Dermis microvascular lymphatic vessel endothelial cell (primary cell): ENCODE results near the gene GPC5. TPM values are rescaled to one million over a fixed set of nuclear protein-coding genes. Genes with fewer than 3 reads are reported as not detected.

ENCODE experiments used
- DNase-seq, 2 donors: peaks; one replicate each; pipeline versions ENCODE4 v3.0.0 to v3.0.0-alpha.2; 2010; ENCODE audit warnings: low read depth in 2 of 2
- total RNA-seq: library from RNA; depleted of rRNA; stranded (reverse); fragments of >200 nt; gene quantifications from 2 replicates; pipeline ENCODE4 v1.2.1, GENCODE V29; 2014

GPC5 gene
- total RNA-seq, 1 donor from 2014 or later = 0.51 TPM

DNA sequence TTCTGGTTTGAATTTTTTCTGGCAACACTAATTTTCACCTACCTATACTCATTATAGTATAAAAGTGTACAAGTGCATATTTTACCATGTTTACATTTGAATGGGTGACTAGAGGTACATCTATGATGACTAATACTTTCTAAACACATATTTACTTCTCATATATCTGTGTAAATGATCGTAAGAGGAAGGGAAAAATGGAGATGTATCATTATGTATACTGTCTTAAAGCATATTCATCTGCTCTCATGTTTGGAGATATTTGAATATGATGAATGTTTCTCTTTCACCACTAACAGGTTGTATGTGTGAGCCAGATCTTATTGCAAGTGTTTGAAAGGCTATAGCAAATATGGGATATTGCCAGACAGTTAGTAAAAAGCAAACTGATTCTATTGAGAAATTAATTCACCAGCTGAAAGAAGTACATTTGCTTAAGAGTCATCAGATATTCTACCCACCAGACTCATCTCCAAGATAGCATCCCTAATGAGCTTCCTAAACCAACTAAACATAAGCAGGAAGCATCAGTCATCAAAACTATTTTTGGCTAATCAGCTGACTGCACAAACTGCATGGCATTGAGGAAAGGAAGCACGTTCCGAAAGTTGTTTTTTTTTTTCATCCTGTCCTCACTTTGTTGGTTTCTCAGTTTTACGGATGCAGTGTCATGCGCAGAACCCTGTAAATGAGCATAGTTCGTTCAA is 738.2 kb downstream of the GPC5 start:
- DNase-seq = peak in 1 of 2 donors; percentile 4

DNA sequence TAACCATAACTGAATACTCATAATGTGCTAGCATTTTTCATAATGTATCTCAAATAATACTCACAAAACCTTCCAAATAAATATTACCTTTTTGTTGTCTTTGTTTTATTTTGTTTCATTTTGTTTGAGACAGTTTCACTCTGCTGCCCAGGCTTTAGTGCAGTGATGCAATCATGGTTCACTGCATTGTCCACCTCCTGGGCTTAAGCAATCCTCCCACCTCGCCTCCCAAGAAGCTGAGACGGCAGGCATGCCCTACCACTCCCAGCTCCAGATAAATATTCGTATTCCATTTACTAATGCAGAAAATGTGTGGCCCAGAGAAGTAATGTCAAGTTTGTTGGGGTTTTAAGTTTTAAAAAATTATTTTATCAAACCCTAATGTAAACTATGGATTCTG is 739.1 kb downstream of the GPC5 start:
- DNase-seq = no peak

DNA sequence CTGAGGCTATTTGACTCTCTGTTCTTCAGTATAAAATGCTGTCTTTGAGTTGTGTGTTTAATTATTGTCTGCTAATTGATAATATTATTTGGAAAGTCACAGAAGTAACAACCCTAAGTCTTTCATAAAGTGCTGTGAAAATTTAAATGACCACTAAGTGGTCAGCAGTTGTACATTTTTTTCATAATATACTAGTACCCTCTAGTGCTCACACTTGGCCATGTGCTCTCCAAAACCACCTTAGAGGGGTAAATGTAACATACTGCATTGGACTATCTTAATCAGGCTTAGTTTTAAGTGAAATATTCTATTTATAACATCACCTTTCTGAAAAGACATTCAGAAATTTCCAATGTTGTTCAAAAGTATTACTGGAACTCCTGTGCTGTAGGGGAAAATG is 745.3 kb downstream of the GPC5 start:
- DNase-seq = no peak

DNA sequence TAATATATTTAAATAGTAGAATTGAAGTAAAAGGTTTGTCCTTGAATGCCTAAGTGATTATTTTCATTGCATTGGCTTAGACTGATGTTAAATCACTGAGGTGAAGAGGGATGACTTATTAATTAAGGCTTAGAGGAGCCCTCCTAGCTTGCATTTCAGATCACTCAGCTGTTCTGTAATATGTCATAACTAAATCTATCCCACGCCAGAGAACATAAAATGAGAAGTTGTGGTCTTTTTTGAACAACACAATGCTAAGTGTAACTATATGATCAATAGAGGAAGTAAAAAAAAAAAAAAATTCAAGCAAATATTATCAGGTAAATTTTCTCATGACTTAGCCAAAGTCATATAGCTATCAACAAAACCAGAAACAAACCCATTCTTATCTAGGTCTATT is 752.2 kb downstream of the GPC5 start:
- no peak for DNase-seq

DNA sequence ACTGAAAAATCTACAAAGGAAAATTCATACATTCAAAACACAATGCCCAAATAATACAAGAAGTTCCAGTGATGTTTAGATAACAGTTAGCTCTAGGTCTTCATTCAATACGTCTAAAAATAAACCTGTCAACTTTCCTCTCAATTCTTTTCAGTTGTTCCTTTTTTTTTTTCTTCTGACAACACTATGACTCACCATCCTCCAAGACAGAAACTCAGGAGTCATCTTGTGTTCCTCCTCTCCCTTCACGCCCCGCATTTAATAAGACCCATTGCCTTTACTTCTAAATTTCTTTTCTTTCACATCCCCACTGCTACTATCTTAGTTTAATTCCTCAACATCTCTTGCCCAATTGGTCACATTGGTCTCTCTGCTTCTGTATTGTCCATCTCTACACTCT is 759.9 kb downstream of the GPC5 start:
- no peak for DNase-seq

DNA sequence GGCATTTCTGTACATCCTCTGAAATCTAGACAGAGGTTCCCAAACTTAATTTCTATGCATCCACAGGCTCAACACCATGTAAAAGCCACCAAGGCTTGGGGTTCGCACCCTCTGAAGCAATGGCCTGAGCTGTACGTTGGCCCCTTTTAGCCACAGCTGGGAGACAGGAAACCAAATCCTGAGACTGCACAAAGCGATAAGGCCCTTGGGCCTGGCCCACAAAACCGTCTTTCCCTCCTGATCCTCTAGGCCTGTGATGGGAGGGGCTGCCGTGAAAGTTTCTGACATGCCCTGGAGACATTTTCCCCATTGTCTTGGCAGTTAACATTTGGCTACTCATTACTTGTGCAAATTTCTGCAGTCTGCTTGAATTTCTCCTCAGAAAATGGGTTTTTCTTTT is 766.4 kb downstream of the GPC5 start:
- DNase-seq = no peak

DNA sequence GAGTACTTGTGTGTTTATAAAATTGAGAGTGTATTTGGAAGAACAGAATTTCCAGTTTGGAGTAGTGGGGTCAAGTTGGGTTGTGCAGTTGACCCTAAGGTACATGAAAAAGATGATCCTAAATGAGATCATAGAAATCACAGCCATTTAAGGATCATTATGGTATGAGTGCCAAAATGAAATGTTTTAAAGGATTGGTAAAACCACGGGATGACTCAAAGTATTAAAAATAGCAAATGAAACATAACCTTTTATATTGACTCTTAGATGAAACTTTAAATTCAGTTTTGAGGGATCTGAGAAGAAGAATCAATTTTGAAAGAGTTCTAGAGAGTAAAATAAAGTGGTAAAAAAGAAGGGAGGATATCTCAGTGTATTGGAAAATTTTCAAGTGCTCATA is 773.8 kb downstream of the GPC5 start:
- no peak for DNase-seq

DNA sequence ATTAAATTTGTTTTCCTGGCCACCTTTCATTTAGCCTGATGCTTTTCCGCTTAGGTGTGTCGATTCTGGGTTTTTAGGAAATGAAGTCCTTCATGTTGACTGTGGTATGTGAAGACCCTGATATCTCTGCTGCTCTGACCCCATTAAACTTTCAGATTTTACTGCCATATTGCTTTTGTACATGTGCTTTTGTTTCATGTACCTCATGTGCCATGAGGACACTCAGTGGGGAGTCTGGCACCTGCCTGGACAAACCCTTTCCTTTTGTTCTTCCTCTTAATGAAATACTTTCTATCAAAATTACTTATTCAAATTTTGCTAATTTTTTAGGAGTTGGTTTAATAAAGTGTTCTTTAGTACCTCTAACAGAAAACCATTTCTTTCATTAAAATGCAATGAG is 774.8 kb downstream of the GPC5 start:
- DNase-seq = no peak

DNA sequence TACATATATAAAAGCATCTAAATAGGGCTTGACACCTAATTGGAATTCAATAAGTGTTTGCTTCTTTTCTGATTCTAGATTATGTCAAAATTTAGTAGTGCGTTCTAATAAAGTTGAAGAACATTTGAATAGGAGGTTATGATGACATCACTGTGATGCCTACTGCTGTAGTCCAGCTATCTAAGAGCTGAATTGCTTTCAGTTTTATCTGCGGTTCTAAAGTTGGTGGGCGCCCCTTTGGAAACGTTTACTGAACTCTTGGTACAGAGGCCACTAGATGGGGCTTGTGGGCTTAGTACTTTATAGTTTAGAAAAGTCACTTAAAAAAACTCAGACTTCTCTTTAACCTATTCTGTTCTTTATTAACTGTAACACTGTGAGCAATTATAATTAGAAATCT is 776.9 kb downstream of the GPC5 start:
- peak; percentile 2 to 5 for DNase-seq

DNA sequence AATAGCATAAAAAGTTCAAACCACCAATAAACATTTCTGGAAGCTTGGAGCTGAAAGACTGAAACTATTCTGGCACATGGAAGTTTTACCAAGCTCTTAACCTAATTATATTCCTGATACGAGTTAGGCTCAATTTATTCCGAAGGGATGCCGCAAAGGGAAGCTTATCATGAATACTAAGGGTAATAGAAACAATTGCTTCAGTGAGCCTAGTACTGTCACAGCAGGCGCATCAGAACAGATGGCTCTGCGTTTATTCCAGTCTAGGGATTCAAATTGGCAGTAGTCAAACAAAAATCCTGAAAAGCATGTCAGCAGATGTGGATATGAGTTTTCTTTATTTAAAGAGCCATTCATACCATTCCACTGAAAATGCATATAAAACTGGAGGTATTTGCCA is 779.5 kb downstream of the GPC5 start:
- DNase-seq = no peak

DNA sequence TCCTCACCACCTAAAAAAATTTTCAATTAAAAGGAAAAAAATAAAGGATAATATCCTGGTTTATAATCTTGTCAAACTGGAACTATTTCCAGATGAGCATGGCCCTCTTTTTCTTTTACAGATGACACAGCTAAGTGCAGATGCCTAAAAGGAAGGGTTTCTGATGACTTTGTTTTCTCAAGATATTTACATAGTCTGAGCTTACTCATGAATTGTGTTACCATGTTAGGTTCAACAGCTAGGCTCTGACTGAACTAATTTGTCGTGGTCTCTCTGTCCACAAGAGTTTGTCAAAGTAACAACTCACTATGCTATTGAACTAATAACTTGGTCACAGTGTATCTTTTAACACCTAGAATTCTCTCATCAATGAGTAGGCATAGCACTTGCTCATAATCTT is 780.8 kb downstream of the GPC5 start:
- DNase-seq = no peak

DNA sequence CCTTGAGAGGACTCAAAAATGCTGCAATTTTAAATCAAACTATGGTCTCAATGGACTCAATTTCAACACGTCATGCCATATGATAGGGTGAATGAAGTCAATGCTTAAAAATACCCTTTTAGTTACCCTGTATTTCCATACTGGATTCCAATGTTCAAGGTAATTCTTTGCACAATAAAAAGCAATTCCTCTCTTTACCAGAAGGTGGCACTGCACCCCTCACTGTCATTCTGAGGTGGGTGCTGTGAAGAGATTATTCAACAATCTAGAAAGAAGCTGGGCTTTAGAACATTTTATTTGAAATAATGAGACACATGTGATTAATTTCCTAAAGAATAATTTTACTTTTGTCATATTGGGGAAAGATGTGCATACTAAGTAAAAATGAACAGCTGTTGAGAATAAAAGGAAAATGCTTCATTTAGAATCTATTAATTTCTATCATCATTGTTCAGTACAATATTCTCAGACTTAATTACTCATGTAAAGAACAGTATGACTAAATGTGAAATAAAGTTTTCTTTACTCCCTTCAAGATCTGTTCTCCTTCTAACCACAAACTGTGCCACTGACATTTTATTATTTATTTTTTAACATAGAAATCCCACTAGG is 789.1 kb downstream of the GPC5 start:
- DNase-seq = peak; percentile 14 to 24

DNA sequence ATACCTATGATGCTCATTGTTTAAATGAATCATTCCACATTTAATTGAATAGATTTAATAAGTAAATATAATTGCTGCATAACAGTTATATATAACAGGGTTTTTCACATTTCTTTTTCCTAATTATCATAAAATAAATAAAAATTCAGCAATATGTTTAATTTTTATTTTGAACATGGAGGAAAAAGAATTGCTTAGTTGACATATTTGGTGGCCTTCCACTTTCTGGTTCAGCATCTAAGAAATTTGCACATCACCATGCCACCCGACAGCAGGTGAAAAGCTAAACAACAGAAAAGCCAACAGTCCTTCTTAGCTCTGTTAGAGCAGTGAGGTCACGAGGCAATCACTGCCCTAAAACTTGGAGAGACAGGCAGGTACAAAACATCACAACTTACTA is 790.2 kb downstream of the GPC5 start:
- DNase-seq = no peak

DNA sequence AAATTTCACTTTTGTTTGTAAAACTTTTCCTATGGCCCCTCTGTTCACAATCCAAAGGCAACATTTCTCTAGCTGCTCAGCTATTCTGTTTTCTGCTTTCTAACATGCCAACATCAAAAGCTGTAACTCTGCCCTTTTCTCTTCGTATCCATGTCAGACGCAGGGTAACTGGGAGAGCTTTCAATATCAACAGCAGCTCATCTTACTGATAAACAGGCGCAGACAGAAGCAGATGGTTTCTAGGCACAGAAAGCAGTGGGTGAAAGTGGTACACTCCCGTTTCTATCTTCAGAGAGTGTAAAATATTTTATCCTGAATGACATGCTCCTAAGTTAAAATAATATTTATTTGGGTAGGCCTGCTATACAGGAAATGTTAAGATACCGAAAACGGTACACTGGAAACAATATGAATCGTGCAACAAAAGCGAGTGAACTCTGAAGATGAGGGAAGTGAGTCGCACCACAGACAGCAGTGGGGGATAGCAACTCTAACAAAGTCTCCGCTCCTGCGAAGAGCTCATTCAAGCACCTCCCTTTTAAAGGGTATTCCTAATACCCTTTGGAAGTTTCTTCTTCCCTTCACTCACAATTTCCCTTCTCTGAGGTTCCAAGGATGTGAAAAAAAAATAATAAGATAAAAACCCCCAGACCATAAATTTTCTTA is 798.3 kb downstream of the GPC5 start:
- DNase-seq = no peak

DNA sequence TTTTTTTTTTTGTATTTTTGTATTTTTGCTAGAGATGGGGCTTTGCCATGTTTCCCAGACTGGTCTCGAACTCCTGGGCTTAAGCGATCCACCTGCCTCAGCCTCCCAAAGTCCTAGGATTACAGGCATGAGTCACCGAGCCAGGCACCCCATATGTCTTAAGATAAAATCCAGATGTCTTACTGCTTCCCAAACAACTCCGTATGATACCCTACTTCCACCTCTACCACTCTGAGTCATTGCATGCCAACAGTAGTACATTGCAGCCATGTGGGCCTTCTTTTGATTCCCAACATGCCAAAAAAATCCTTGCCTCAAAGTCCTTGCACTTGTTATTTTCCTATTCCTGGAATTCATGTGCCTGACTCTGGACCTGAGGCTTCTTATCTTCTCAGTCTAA is 799.2 kb downstream of the GPC5 start:
- no peak for DNase-seq

DNA sequence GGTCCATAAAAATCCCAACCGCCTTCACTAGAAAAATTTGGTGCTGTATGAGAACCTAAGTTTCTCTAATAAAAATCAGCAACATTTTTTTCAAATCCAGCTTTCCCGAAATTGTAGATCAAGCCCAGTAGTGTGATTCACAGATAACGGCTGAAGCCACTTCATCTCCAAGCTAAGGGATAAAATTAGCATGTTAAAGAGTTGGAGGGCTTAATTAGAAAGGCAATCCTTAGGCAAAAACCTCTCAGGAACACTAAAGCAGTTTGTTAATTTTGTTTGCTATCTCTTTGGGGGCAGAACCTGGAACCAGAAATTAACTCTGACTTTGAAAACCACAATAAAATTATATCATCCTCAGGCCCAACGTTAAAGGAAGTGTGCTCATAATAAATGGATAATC is 820.2 kb downstream of the GPC5 start:
- no peak for DNase-seq

DNA sequence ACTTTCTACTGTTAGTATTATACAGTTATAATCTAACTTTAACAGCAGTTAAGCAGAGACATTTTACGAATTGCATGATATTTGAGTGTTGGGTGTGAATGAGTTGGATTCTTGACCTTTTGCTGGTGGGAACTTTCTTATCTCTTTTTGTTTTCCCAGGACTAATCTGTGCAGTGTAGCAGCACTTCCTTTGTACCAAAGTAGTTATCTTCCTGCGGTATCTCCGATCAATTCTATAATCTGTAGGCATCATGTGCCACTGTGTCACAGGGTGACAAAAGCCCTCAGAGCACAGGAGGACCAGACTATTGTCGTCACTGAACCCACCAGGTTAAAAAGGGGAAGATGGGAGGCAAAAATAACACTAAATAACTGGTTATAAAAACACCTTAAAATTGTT is 823.5 kb downstream of the GPC5 start:
- DNase-seq = no peak

DNA sequence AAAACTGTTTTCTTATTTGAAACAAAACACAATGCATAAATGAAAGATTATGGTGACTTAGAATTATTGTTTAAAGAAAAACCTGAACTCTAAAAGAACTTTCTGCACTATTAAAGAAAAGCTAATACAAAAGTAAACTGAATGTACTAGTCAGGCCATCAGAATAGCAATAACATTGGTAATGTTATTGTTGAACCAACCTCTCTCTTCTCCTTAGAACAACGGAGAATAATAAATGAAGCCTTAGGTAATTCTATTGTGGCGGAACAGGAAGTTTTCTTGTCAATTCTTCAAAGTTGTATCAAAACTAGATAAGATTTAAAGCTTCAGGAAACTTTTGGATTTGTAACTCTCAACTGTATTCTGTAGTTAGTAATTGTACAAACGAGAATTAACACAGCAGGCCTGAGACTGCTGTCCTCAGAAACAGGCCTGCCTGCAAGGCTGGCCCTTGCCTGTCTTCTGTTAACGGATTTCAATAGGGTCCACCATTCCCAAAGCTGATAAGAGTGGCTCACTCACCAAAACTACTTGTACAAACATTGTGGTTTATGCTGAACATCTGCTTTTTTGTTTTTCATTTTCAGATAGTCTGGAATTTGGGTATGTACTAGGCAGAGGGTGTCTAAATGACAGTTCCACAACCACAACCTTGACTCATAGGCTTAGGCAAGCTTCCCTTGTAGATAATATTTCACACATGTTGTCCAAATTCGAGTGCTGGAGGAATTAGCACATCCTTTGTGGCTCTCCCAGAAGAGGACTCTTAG is 825.8 kb downstream of the GPC5 start:
- no peak for DNase-seq

DNA sequence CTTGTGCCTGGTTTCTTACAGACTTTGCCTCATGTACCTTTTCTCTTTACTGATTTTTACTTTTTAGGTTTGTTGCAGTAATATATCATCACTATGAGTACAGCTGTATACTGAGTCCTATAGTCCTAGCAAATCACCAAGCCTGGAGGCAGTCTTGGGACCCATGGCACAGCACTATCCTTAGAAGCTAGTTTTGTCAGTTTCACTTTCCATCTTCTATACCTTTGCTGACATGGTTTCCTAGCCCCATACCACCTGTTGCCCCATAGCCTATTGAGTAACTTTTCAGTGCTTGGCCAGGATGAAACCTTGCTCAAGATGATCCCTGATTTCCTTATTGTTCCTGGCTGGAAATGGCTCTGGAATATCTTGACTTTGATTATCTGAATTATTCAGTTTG is 826.4 kb downstream of the GPC5 start:
- no peak for DNase-seq

DNA sequence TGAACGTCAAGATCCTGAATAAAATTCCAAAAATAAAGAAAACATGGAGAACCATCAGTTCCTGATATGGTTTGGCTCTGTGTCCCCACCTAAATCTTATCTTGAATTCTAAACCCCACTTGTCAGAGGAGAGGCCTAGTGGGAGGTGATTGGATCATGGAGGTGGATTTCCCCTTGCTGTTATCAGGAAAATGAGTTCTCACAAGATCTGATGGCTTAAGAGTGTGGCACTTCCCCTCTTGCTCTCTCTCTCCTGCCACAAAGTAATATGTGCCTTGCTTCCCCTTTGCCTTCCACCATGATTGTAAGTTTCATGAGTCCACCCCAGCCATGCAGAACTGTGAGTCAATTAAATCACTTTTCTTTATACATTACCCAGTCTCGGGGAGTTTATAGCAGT is 827.4 kb downstream of the GPC5 start:
- DNase-seq = no peak

DNA sequence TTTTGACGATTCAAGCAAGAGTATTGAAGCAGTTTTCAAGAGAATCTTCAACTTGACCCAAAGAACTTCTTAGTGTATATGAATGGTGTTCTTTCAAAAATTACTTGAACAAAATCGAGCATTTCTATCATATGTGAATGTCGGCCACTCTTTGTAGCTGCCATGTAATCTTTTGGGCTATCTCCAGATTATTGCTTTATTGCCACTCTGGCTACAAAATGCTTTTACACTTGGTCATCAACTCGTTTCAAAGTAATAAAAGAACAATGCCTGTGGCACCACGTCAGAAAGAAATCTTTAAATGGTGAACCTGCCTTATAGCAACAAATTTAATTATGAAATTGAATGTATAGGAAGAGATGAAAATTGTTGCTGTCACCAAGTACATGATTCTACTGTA is 834.5 kb downstream of the GPC5 start:
- DNase-seq = no peak

DNA sequence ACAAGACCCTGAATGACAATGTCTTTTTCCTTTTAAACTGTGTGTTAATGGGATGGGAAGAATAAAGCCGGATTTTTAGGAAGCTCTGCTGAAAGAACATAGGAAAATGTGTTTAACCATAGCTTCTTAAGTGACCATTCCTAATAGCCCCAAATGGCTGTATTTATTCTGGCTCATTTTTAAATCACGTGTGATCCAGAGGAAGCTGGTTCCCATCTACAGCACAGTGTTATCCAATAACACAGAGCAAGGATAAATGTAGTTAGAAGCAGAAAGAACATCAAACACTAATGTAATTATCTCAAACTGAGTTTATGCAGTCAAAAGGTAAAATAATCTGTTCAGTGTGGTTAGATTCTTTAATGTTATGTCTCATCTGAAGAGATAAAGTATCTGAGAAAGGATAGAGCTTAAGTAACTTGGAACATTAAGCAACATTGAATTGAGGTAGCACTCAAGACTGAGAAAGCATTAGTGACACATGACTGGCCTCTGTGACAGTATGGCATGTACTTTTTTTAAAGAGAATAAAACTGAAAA is 853.3 kb downstream of the GPC5 start:
- DNase-seq = no peak
